Activated CD8-positive, alpha-beta memory T cell treated with anti-CD3 and anti-CD28 coated beads, Interleukin-2, amount 50 U/mL, for 24 hours (primary cell): ENCODE data around the gene RAD51B.
"Not testable (repeated sequence)": the region's sequence is repeated elsewhere in the genome, so short reads cannot be mapped to it uniquely, and the experiment has no call there.

Source experiments
- DNase-seq: peaks from one replicate; pipeline ENCODE4 v3.0.0-alpha.2; 2020; ENCODE audit errors: extremely low read depth

Gene RAD51B

GRCh38 chr14:68249661-68250451 lies 430.3 kb downstream of the RAD51B start:
- no peak for DNase-seq

GRCh38 chr14:68250927-68251768 lies 431.6 kb downstream of the RAD51B start:
- DNase-seq: no peak

DNA sequence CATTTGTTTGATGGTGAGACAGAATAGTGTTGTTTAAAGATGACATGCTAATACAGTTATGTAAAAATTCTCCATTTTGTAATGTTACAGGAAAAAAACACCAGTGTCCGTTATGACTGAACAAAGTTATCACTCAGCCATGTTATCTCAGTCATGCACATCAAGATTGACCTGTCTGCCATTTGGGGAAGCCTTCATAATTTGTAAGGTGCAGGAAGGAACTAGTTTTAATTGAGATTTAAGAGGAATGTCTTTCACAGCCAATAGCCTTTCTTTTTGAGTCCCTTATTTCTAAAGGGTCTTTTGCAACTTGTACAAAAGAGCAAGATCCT lies 432.2 kb downstream of the RAD51B start:
- DNase-seq: no peak

GRCh38 chr14:68253160-68253780 lies 433.7 kb downstream of the RAD51B start:
- no peak for DNase-seq

DNA sequence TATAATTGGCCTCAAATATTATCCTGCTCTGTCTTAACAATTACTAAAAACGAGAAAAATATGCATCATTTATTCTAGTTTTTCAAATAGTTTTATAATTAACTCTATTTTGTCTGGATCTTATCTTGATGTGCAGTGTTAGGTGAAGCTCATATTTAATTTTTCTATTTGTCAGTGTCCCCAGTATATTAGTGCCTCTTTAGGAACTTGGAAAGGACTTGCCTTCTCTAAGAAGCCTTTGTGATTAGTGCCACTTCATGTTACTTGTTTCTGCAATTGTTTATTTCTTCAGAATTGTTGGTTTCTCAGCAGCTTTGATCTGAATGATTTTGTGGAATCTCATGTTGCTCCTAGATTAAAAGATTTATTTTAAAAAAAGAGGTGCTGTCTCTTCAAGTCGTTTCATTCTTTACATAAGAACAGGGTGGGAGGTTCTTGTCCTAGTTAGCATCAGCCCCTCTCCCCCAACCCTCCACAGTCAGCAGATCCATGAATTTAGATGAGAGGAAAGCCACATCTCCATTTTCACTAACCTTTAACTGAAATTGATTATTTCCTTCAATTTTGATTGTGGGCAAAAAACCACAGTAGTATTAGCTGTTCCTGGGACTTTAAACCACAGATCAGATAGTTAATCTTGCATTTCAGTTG lies 434.4 kb downstream of the RAD51B start:
- DNase-seq: no peak

- no peak for DNase-seq
These were observed 435.3 kb downstream of the RAD51B start for GRCh38 chr14:68254669-68255527.

DNA sequence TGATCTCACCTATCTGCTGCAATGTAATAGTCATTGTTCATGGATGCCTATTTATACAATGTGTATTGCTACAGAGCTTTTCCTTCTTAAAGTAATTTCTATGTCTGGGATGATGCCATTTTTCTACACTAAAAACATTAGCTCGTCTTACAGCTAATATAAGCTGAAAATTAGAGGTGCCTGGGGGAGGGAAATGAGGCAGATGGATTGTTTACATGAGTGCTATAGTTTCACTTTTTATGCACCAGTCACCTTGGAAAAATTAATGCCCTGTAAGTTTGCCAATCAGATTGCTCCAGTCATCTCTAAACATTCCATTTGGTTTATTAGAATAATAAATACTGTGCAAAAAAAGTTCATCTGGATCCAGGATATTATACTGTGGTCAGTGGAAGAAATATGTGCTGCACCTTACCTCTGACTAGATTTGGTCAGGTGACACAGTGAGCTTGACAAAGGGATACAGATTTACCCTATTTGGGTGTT lies 436.2 kb downstream of the RAD51B start:
- DNase-seq: no peak

DNA sequence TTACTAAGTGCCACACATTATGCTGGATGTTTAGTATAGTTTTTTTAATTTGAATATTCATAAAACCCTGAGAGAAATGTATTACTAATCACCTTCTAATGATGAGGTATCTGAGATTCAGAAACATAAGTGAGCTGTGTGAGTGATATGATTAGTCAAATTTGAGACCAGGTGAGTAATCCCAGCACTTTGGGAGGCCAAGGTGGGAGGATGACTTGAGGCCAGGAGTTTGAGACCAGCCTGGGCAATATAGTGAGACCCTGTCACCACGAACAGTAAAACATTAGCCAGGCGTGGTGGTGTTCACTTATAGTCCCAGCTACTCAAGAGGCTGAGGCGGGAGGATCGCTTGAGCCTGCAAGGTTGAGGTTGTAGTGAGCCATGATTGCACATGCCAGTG lies 438.4 kb downstream of the RAD51B start:
- no peak for DNase-seq

- DNase-seq: not testable (repeated sequence)
These were observed 439.4 kb downstream of the RAD51B start for GRCh38 chr14:68258995-68259394.

DNA sequence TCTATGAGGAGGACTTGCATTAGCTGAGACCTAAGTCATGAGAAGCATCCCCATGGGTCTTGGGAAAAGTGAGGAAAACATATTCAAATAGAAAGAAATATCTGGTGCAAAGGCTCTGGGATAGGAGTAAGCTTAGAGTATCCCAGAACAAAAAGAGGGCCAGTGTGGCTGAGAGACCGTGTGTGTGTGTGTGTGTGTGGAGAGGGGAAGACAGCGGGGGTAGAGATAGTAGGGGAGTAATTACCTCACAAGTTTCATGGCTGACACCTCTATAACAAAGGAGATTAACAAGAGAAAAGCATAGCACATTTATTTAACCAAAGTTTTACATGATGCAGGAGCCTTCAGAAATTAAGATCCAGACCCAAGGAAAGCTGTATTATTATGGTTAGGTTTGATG lies 440.5 kb downstream of the RAD51B start:
- no peak for DNase-seq

DNA sequence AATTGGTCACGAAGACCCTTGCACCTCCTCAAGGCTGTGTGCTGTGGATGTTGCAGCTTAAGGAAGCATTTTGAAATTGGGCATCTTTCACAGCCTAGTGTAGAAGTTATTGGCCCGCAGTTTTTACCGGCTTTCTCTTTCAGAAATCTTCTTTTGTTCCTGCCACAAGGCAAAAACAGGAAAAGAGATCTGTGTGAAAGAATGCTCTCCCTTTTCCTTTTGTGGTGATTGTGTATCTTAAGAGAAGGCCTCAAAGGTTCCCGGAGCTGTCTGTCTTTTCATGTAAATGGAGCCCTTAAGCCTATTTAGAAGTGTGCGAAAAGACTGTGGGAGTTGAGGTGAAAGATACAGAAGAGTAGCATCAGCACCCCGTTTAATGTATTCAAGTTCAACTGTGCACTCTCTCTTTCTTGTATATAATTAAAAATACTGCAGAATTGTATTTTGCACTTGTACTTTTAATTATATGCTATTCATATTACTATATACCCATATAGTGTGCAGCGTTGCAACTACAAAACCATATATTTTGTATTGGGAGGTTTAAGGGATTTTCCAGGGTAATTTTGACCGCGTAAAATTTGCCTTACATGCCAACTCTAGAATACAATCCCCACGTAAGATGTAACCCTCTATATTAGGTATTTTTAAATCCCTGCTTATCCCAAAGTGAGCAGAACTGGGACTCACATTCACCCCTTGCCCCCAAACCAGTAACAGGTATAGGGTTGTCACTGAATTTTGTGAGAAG lies 441.7 kb downstream of the RAD51B start:
- DNase-seq: no peak

DNA sequence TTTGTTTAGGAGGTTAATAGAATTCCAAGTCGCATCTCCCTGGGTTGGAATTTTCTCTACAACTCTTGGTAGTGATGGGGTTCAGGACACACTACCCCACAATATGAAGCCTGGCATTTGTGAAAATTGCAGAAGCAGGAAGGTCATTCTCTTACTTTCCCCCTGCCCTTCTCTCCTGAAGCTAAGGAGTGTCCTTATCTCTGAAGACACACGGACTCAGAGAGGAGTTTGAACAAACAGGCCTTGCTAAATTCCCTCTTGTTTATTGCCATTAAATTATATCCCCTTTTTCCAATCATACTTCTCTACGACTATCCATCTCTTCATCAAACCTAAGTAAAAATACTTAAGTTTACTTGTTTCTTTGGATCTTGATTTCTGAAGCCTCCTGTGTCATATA lies 443.0 kb downstream of the RAD51B start:
- DNase-seq: no peak

DNA sequence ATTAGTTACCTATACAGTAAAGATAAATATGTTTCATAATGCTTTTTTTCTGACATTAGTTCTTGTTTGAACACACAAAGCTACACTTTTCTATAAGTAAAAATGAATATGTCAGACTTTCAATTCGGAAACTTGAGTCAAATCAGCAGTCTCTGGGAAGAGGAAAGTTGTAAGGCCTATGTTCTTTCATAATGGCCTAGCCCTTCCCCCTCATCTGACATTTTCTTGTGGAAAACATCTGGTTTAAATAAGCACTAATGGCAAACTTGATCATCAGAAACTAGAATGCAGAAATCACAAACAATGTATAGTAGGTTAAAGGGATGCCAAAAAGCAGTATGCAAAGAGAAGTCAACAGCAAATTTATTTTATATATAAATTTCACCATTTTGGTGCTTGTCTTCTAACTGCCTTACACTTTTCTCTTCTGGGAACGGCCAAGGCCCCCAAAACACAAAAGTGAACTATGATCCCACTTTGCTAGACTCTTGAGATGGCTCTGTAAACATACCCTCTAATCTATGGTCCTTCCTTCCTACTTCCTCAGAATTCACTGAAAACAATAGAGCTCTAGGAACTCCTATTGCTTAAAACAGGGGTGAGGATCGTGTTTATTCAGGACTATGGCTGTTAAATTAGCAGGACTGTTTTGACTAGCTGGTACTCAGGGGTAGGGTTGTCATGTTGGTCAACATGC lies 444.1 kb downstream of the RAD51B start:
- DNase-seq: no peak

DNA sequence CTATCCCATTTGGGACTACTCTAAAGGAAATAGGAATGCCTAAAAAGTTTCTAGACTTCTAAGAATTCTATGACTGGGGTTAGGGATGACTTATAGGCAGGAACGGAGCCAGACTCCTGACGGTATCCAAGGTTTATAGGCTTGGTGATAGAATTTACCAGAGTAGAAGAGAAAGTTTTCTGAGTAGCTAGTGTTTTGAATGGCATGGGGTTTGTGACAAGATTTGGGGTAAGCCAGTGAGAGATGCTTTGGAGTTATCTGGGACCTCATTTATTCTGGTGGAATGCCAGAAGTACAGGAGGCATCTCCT lies 444.6 kb downstream of the RAD51B start:
- no peak for DNase-seq

GRCh38 chr14:68266998-68267397 lies 447.4 kb downstream of the RAD51B start:
- DNase-seq: no peak

DNA sequence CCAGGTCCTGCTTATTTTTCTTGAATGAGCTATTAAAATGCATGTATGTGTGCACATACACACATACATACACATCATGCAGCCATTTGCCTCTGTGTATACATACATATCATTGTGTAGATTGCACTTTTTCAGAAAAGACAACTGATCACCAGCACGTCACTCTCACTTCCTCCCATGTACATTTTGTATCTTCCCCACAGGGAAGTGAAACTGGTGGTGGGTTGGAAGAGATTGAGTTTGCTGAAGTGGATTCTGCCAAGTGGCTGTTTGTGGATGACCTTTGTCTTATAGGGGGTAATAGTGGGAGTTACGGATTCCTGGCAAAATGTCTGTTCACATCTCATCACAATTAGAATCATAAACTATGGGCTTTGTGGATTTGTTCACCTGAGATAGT lies 448.6 kb downstream of the RAD51B start:
- DNase-seq: no peak

- no peak for DNase-seq
These were observed 449.1 kb downstream of the RAD51B start for GRCh38 chr14:68268719-68269118.

- no peak for DNase-seq
These were observed 449.8 kb downstream of the RAD51B start for GRCh38 chr14:68269136-68269927.

DNA sequence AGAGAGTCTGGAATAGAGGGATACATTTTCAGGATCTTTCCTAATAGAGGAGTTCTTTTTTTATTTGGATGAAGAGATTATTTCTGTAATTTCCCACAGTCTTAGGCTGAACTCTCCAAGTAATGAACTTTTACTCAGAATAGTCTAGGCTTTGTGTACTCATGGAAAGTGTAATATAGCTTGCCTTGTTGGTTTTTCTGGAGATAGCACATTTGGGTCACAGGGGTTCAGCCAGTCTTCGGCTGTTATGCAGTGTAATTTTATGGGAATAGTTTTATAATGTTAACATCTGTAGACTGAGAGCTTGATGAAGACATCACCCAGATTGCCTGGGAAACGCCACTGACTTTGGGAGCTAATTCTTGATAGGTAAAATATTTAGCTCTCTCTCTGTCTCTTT lies 450.8 kb downstream of the RAD51B start:
- DNase-seq: no peak
